ENCODE measurements around the gene PEAK1.

DNA sequence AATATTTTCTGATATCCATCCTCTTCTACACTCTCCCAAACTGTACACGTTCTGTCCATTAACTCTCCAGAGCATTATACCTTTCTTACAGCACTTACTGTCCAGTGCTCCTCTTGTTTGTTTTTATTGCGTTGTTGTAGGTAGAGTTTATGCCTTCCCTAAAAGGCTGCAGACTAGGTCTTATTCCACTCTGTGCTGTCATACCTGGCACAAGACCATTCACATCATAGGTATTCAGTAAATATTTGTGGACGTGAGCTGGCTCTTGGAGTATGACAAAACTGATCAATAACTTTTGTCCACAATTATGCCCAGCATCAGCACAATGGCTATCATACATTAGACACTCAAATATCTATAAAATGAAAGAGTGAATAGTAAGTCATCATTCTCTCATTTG lies 5.2 kb upstream of the PEAK1 start:
- TF ChIP-seq, protein P1, sequence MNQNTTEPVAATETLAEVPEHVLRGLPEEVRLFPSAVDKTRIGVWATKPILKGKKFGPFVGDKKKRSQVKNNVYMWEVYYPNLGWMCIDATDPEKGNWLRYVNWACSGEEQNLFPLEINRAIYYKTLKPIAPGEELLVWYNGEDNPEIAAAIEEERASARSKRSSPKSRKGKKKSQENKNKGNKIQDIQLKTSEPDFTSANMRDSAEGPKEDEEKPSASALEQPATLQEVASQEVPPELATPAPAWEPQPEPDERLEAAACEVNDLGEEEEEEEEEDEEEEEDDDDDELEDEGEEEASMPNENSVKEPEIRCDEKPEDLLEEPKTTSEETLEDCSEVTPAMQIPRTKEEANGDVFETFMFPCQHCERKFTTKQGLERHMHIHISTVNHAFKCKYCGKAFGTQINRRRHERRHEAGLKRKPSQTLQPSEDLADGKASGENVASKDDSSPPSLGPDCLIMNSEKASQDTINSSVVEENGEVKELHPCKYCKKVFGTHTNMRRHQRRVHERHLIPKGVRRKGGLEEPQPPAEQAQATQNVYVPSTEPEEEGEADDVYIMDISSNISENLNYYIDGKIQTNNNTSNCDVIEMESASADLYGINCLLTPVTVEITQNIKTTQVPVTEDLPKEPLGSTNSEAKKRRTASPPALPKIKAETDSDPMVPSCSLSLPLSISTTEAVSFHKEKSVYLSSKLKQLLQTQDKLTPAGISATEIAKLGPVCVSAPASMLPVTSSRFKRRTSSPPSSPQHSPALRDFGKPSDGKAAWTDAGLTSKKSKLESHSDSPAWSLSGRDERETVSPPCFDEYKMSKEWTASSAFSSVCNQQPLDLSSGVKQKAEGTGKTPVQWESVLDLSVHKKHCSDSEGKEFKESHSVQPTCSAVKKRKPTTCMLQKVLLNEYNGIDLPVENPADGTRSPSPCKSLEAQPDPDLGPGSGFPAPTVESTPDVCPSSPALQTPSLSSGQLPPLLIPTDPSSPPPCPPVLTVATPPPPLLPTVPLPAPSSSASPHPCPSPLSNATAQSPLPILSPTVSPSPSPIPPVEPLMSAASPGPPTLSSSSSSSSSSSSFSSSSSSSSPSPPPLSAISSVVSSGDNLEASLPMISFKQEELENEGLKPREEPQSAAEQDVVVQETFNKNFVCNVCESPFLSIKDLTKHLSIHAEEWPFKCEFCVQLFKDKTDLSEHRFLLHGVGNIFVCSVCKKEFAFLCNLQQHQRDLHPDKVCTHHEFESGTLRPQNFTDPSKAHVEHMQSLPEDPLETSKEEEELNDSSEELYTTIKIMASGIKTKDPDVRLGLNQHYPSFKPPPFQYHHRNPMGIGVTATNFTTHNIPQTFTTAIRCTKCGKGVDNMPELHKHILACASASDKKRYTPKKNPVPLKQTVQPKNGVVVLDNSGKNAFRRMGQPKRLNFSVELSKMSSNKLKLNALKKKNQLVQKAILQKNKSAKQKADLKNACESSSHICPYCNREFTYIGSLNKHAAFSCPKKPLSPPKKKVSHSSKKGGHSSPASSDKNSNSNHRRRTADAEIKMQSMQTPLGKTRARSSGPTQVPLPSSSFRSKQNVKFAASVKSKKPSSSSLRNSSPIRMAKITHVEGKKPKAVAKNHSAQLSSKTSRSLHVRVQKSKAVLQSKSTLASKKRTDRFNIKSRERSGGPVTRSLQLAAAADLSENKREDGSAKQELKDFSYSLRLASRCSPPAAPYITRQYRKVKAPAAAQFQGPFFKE (tag by site-specific recombination; IDR thresholded peaks at IDR 0.05; ENCODE audit: borderline replicate concordance) = no peak
- TF ChIP-seq KLF16 (tag by site-specific recombination; IDR thresholded peaks at IDR 0.05) (no peak), ZNF571 (tag by site-specific recombination; IDR thresholded peaks at IDR 0.05) (no peak), GLIS1 (tag by site-specific recombination; IDR thresholded peaks at IDR 0.05) (no peak), ZNF549 (tag by site-specific recombination; IDR thresholded peaks at IDR 0.05) (no peak)
- TF ChIP-seq, protein P2, sequence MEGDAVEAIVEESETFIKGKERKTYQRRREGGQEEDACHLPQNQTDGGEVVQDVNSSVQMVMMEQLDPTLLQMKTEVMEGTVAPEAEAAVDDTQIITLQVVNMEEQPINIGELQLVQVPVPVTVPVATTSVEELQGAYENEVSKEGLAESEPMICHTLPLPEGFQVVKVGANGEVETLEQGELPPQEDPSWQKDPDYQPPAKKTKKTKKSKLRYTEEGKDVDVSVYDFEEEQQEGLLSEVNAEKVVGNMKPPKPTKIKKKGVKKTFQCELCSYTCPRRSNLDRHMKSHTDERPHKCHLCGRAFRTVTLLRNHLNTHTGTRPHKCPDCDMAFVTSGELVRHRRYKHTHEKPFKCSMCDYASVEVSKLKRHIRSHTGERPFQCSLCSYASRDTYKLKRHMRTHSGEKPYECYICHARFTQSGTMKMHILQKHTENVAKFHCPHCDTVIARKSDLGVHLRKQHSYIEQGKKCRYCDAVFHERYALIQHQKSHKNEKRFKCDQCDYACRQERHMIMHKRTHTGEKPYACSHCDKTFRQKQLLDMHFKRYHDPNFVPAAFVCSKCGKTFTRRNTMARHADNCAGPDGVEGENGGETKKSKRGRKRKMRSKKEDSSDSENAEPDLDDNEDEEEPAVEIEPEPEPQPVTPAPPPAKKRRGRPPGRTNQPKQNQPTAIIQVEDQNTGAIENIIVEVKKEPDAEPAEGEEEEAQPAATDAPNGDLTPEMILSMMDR (tag by site-specific recombination; IDR thresholded peaks at IDR 0.05) = no peak

All from HEK293 (cell line).